ENCODE measurements around the gene TFDP1.

- no peak for TF ChIP-seq CTCF (IDR thresholded peaks at IDR 0.05)
- TF ChIP-seq POLR2A (IDR thresholded peaks at IDR 0.05) = no peak
Observed at GRCh38 chr13:113628291-113629270, 44.0 kb downstream of the TFDP1 start.

Data from right lobe of liver (tissue), 4 donors.